Fibroblast of upper back skin (primary cell): Measurements from ENCODE around the gene LRRC59.
"Not testable (repeated sequence)": the region's sequence is repeated elsewhere in the genome, so short reads cannot be mapped to it uniquely, and the experiment has no call there.

Experiments
- DNase-seq: peaks from one replicate; pipeline ENCODE4 v3.0.0-alpha.2; 2013

Gene LRRC59

DNA sequence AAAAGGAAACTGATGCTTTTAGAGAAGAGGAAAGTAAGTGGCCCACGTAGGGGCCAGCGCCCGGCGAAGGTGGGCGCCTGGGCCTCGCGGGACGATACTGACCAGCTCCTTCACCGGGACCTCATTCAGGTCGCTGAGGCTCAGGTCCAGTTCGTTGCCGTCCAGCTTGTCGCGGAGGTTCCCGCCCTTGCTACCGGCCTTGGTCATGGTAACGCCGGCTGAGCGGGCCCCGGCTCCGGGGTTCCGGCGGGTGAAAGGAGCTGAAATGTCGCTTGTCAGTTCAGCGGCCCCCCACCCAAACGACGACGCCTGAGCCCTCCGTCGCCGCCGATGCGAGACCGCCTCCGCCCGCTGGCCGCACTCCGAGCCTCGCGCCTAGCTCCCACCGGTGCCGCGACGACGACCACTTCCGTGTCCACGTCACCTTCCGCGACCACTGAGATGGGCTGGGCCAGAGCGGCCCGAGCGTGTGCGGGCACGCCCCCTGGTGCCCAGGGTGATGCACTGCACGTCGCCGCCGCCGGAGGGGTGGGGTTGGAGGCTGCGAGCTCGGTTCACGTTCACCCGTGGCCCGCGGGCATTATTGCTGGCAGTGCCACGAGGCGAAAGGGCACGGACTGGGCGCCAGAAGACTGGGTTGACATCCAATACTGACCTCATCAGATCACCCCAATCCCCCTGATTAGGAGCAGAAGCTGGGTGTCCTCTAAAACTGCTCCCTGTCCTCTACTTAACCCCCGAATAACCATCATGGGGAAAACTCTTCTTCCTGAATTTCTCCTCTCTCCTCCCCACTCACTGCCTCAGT is at the start of gene LRRC59:
LRRC59 (minus strand) TSS at position 413 of the 808 bp plus-strand sequence; CDS start at position 207, 206 bp downstream.
- DNase-seq, result peak; percentile 83

DNA sequence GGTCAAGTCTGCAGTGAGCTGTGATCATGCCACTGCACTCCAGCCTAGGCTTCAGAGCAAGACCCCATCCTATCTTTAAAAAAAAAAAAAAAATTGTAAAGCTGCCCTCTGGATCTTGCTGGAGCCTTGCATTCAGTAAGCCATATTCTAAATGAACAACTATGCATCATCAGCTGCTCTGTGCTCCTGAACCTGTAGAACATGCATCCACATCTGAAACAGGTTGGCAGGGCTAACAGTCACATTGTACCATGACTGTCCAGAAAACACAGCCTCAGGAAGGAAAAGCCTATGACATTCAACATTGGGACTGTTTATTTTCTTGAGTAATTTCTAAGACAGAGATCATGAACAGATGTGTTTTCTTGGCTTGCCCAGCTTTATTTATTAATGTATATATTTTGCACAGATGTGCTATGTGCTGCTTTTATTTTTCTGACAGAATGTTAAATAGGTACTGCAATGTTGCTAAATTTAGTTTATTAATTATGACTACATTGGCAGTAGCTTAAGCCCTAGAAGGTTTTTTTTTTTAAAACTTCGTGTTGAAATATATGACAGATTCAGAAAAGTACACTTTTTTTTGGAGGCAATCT is 48.5 kb upstream of the LRRC59 start:
- DNase-seq, result no peak

DNA sequence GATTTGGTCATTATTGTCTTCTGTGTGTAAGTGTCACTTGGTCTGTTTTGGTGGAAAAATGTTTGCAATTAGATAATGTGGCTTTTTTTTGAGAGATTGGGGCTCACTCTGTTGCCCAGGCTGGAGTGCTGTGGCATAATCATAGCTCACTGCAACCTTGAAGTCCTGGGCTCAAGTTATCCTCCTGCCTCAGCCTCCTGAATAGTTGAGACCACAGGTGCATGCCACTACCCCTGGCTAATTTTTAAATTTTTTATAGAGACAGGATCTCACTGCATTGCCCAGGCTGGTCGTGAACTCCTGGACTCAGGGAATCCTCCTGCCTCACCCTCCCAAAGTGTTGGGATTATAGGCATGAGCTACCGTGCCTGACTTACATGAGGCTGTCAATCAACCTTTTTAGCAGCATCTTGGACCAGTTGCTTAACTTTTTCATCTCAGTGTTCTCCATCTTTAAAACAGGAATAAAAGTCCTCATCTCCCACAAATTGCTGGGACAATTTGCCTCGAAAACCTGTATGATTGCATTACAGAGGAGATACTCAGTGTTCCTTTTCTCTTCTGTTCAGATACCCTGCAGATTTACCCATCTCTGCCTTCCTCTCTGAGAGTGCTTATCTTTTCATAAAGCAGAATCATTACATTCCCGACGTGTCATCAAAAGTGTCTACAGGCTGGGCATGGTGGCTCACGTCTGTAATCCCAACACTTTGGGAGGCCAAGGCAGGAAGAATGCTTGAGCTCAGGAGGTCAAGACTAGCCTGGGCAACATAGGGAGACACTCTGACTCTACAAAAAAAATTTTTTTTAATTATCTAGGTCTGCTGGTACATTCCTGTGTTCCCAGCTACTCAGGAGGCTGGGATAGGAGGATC is 47.8 kb upstream of the LRRC59 start:
- no peak for DNase-seq

DNA sequence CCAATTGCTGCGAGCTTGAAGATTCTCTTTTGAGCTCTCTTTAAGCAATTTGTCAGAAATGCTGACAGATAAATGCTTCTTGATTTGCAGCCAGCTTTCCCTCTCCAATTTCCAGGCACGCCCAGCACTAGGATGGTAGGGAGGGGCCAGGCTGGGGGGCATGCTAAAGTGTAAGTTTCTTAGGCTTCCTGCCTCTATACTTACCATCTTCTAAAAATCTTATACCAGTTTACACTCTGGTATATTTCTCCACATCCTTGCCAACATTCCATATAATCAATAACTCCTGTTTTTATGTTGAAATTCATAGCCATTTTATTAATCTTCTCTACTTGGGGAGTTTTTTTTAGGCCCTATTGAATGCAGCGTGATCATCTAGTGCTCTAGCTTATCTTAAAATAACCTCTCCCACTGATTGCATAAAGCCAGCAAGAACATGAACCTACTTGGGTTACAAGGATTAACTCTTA is 46.2 kb upstream of the LRRC59 start:
- DNase-seq, result no peak

DNA sequence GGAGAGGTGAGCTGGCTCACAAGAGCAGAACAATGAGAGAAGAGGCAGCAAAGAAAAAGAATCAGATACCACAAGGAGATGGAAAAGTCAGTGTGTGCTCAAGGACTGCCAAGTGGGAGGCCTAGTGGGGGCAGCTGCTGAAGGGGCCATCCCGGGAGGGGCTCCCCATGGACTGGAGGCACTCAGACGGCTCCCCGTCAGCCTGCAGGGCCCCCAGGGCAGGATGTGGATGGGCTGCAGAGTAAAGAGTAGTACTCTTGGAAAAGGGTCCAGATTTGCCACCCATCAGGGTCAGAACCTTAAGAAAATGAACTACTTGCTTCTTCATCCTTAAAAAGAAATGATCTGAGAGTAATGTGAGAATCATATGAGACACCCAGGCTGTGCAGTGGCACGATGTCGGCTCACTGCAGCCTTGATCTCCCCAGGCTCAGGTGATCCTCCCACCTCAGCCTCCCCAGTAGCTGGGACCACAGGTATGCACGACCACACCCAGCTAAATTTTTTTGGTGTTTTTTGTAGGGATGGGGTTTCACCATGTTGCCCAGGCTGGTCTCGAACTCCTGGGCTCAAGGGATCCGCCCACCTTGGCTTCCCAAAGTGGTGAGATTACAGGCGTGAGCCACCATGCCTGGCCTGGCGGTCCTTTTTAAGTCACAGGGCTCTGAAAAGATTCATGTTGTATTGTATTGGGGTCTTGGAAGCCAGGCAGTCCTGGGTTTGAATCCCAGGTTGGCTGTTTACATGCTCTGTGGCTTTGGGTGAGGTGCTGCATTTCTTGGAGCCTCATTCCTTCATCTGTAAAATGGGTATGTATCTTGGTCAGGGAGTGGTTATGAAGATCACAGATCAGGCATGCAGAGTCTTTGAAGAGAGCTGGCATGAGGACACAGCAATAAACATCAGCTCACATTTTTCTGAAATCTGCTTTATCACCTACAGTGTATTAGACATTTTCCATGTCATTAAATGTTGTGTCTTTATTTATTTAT is 43.8 kb upstream of the LRRC59 start:
- DNase-seq, result no peak

DNA sequence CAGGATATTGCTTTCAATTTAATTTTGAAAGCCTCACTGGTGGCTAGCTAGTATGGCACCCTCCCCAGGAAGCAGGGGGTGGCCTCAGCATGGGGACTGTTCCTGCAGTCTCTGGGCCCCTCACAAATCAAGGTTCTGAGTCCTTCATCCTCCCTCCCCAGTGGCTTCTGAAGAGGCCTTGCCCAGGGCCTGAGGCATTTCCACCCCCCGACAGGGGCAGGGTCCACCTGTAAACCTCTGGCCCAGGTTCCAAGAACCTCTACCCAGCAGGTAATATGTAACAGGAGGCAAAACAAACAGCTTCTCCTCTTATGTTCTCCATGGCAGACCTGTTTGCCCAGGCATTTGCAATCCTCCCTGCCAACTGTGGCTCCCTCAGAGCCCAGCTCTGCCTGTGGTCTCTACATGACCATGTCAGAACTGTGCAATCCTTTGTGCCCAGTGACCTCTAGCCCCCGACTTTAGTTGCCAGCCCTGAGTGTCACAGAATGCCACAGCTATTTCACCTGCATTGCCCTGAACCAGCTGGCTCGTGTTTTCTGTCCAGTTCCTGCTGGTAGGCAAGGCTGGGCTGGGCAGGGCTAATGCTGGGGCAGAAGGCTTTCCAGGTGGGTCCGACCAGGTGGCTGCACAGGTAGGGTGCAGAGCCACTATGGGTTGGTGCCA is 43.0 kb upstream of the LRRC59 start:
- DNase-seq, result no peak

DNA sequence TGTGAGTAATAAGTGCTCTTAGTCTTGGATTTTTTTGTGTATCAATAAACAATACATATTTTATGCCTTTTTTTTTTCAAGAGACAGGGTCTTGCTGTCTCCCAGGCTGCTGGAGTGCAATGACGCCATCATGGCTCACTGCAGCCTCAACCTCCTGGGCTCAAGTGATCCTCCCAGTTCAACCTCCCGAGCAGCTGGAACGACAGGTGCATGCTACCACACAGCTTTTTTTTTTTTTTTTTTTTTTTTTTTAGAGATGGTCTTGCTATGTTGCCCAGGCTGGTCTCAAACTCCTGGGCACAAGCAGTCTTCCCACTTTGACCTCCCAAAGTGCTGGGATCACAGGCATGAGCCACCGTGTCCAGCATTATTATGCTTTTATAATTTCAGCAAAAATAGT is 41.7 kb upstream of the LRRC59 start:
- DNase-seq, result no peak

DNA sequence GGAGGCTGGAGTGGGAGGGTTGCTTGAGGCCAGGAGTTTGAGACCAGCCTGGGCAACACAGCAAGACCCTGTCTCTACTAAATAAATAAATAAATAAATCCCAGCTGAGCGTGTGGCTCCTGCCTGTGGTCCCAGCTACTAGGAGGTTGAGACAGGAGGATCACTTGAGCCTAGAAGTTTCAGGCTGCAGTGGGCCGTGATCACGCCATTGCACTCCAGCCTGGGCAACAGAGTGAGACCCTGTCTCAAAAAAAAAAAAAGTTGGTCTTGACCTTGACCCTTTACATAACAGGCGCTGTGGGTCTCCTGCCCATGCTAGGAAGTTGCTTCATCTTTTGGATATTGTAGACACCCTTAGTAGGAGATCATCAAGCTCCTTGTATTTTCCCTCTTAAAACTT is 40.1 kb upstream of the LRRC59 start:
- DNase-seq, result no peak

DNA sequence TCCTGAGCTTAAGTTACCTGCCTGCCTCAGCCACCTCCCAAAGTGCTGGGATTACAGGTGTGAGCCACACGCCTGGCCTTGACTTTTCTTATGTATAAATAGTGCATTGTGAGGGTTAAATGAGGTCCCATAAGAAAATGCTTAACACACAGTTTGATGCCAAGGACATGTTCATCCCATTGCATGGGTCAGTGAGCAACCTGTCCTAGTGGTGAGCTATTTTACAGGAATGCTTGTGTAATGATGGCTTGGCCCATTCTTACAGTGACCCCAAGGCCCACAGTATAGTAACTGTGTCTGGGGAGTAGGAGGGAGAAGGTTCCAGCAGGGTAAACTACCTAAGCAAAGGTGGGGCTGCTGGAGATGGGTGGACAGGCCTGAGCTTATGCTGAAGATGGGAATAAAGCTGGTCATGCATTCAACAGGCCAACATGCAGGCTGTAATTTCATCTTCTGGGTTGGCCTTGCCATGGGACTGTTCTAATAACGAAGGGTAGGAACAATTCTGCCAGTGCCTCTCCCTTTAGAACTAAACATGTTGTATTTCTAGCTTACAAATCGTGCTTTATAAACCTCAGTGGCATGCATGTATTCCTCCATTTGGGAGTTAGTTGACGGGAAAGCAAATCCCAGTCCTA is 34.9 kb upstream of the LRRC59 start:
- no peak for DNase-seq

DNA sequence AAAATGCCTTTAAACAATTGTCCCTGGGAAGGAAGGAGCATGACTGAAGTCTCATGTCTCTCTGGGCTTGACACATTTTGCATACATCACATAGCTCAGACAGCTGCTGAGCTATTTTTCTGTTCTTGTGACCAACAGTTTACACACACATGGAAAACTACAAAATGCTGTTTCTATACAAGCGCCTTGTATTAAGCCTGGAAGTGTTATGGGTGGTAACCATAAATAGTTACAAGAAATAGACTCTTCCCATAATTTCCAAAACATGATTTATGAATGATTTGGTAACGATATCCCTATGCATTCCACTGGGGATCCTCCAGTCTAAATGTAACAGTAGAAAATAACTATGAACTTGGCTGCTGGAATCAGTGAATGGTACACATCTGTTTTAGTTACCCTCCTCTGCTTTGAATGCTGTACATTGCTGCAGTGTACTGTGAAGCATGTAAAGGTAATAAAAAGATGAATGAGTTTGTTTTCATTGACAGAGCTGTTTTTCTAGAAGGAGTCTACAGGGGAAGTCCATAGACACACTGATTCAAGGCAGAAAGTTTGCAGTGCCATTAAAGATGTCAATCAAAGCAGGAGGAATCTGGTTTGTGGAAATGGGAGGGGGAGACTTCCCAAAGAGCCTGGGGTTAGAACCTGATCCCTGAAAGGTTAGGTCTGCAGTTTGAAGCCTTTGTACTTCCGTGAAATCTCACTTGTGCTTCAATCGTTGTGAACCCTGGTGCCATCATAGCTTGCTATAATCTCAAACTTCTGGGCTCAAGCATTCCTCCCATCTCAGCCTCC is 33.7 kb upstream of the LRRC59 start:
- DNase-seq, result no peak

DNA sequence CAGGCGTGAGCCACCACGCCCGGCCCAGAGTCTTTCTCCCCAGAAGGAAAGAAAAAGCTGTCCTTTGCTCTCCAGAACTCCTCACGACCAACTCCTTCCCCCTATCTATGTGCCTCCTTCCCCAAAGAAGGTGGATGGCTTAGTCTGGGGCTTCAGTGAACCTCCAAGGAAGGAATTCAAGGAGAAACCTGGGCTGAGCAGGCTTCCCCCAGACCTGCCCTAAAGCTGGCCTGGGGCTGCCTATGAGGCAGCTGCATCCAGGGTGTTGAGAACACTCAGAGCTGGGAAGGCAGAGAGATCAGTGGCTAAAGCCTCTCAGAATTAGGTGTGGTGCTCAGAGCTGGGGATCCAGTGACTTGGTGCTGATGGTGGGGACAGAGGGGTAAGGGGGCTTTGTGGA is 32.5 kb upstream of the LRRC59 start:
- DNase-seq, result no peak

DNA sequence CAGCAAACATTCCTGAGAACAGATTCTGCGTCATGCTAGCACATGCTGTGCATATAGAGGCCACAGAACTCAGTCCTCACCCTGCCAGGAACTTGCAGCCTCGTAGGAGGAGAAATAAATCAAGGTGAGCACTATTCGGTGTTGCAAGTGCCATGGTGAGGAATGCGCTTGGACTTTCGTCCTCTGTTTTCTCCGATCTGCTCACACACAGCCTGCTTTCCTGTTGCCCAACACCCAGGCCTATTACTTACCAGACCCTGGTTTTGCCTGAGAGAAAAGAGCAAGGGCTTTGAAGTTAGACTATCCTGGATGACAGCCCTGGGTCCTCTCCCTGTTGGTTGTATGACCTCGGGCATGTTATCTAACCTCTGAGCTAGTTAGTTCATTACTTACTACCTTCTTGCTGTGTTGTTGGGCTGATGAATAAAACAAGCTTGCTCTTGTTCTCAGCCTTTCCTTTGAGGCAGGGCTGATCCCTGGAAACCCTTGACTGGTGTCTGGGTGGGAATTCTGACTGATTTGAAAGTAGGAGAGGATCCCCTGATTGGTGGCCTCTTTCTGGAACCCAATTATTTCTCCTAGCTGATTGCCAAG is 31.6 kb upstream of the LRRC59 start:
- DNase-seq, result no peak

DNA sequence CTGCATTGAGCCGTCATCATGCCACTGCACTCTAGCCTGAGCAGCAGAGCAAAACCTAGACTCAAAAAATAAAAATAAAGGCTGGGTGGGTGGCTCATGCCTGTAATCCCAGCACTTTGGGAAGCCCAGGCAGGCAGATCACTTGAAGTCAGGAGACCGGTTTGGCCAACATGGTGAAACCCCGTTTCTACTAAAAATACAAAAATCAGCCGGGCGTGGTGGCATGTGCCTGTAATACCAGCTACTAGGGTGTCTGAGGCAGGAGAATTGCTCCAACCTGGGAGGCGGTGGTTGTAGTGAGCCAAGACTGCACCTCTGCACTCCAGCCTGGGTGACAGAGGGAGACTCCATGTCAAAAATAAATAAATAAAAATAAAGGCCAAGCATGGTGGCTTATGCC is 30.8 kb upstream of the LRRC59 start:
- not testable (repeated sequence) for DNase-seq

DNA sequence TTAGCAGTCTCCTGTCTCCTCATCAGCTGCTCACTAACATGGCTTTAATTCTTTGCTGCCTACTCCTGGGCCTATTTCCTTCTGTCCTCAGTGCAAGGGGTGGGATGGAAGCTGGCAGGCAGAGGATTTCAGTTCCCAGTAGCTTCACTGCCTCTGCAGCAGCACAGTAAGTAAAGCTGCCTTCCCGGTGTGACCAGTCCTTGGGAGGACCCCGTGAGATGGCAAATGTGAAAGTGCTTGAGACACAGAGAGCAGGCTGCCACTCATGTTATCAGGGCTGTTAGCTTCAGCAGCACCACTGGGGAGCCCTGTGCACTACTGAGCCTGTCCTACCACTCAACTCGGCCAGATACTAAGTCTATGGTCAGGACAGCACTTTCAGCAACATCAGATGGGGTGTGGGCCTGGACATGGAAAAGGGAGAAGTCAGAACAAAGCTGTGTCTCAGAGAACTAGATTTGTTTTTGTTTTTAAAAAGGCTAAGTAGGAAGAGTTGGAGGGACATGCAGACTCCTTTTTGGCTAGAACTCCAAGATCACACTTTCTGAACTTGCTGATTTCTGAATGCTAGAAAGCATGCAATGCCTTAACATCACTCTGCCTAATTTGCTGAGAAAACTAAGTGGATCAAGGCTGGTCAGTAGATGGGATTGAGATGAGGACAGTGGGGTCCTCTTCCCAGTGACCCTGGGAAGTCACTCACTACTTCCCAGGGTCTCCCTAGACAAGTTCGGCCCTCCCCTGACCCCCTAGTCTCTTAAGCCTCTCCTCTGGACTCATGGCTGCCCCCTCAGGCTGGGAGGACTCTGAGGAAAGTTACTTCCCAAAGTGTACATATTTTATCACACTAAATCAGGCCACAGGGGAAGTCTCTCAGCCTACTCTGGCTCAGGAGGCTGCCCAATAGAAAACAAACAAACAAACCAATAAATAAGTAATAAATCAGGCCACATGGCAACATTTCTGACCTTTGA is 29.8 kb upstream of the LRRC59 start:
- no peak for DNase-seq

DNA sequence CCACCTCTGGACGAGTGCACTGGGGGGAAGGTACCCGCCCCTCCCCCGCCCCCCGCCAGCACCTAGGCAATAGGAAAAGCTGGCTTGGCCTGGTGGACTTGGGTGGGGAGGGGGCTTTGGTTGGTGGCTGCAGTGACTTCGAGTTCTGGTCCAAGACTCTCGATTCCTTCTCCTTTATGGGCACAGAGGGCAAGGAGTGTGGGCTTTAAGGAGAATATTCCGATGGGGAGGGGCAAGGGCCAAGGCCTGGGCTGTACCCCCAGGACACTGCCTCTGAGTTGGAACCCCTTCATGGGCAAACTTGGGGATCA is 29.1 kb upstream of the LRRC59 start:
- no peak for DNase-seq

DNA sequence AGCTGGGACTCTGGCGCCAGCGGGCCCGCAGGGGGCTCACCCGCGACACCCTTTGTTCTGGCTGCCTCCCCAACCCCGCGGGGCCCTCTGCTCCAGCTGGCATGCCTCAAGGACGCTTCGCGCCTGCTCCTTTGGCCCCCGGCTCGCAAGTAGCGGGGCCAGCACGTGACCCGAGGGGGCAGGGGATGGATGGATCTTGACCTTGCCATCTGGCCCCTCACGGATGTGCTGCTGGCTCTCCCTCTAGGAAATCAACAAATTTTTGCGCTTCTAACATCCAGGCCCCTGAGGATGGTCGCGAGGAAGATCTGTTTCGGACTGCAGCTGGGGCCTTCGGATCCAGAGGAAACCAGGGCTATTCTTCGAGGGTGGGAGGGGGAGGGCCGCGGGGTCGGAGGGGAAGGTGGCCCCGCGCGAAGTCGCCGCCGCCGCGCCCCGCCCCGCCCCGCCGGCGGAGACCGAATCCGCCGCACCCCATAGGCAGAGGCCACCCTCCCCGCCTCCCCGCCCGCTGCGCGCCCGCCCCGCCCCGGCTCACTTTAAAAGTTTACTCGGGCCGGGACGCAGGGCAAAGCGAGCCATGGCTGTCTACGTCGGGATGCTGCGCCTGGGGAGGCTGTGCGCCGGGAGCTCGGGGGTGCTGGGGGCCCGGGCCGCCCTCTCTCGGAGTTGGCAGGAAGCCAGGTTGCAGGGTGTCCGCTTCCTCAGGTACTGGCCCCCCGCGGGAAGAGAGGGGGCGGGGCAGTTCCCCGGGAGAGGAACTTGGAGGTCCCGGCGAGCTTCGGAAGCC is 28.6 kb upstream of the LRRC59 start, which contains the start of gene ACSF2:
ACSF2 (plus strand) TSS at position 537 of the 790 bp plus-strand sequence; CDS start at position 581, 44 bp downstream.
- peak; percentile 54 for DNase-seq

DNA sequence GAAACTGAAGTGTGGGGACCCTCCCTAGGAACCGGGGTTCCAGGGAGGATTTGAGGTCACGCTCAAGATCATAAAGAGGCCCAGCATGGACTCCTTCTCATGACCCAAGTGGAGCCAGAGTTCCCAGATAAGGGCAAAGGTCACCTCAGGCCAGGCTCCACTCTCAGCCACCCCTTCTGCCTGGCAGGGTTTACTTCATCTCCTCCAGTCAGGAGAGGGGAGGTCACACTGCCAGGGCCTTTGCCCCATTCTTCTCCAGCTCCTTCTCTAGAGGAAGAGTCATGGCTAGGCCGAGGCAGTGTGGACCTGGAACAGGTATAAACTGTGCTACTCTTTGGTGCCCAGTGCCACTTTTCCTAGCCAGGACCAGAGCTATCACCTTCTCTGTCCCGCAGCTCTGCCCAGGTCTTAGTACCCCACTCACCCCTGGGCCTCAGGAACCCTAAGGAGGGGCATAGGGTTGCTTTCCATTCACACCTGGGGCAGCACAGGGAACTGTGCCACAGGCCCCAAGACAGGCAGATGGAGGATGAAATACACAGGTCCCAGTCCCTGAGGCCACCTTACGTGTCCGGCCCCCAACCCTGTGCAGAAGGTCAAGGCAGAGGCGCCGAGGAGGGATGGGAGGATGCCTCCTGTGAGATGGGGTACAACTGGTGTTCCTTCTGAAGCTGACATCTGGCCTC is 27.8 kb upstream of the LRRC59 start:
- no peak for DNase-seq
